H9 (cell line): ENCODE measurements around the gene EPB41. TPM values are rescaled to one million over a fixed set of nuclear protein-coding genes. Genes with fewer than 3 reads are reported as not detected.
A peak's percentile ranks its signal among the peaks of the same experiment; 100 is the strongest.

Experiments
- DNase-seq: peaks from one replicate; pipeline ENCODE4 v3.0.0-alpha.2; 2017
- H2AFZ ChIP-seq: one replicate; pipeline ENCODE4 v1.6.1; 2013; ENCODE audit warnings: mild to moderate bottlenecking, low read length, control low read depth, moderate library complexity
- H2AK5ac ChIP-seq: 2 replicates; pipeline ENCODE4 v1.6.1; 2013; ENCODE audit warnings: low read length, control low read depth, mixed read lengths; ENCODE audit not compliant: insufficient read length
- H2BK120ac ChIP-seq: one replicate; pipeline ENCODE4 v1.6.1; 2013; ENCODE audit warnings: low read depth, mild to moderate bottlenecking, low read length, control low read depth, inconsistent platforms; ENCODE audit not compliant: poor library complexity, severe bottlenecking
- H2BK12ac ChIP-seq: 2 replicates; pipeline ENCODE4 v1.6.1; 2013; ENCODE audit warnings: low read length, control low read depth, mixed read lengths, low read depth; ENCODE audit not compliant: insufficient read length
- H2BK15ac ChIP-seq: 2 replicates; pipeline ENCODE4 v1.6.1; 2013; ENCODE audit warnings: low read depth, low read length, control low read depth
- H2BK20ac ChIP-seq: one replicate; pipeline ENCODE4 v1.6.1; 2013; ENCODE audit warnings: low read depth, mild to moderate bottlenecking, low read length, control low read depth, inconsistent platforms; ENCODE audit not compliant: poor library complexity, severe bottlenecking
- H2BK5ac ChIP-seq: 2 replicates; pipeline ENCODE4 v1.6.1; 2013; ENCODE audit warnings: low read length, control low read depth, mixed read lengths; ENCODE audit not compliant: insufficient read length
- H3K14ac ChIP-seq: 2 replicates; pipeline ENCODE4 v1.6.1; 2013; ENCODE audit warnings: low read length, control low read depth; ENCODE audit not compliant: insufficient read depth
- H3K18ac ChIP-seq: 2 replicates; pipeline ENCODE4 v1.6.1; 2013; ENCODE audit warnings: low read depth, mild to moderate bottlenecking, mixed read lengths, low read length, control low read depth; ENCODE audit not compliant: insufficient read length
- H3K23ac ChIP-seq: 2 replicates; pipeline ENCODE4 v1.6.1; 2013; ENCODE audit warnings: low read length, control low read depth, mixed read lengths, low read depth; ENCODE audit not compliant: insufficient read length
- H3K23me2 ChIP-seq: 2 replicates; pipeline ENCODE4 v1.6.1; 2013; ENCODE audit warnings: low read depth, mild to moderate bottlenecking, mixed read lengths, low read length, control low read depth; ENCODE audit not compliant: insufficient read length, poor library complexity, severe bottlenecking
- H3K27ac ChIP-seq: 2 replicates; pipeline ENCODE4 v1.5.1; 2013; ENCODE audit warnings: low read length, control low read depth, mixed read lengths, low read depth; ENCODE audit not compliant: insufficient read length
- H3K27me3 ChIP-seq: 2 replicates; pipeline ENCODE4 v1.6.1; 2013; ENCODE audit warnings: low read length, control low read depth, inconsistent platforms; ENCODE audit not compliant: insufficient read depth
- H3K4ac ChIP-seq: 2 replicates; pipeline ENCODE4 v1.6.1; 2013; ENCODE audit warnings: low read depth, mild to moderate bottlenecking, control low read depth, inconsistent platforms, low read length, moderate library complexity
- H3K4me1 ChIP-seq: 2 replicates; pipeline ENCODE4 v1.6.1; 2013; ENCODE audit warnings: low read length, control low read depth, inconsistent platforms; ENCODE audit not compliant: insufficient read depth
- H3K4me2 ChIP-seq: 2 replicates; pipeline ENCODE4 v1.6.1; 2013; ENCODE audit warnings: low read length, control low read depth, mixed read lengths; ENCODE audit not compliant: insufficient read length, insufficient read depth
- H3K56ac ChIP-seq: 2 replicates; pipeline ENCODE4 v1.6.1; 2013; ENCODE audit warnings: low read depth, mild to moderate bottlenecking, mixed read lengths, low read length, control low read depth; ENCODE audit not compliant: insufficient read length
- H3K79me1 ChIP-seq: 2 replicates; pipeline ENCODE4 v1.6.1; 2013; ENCODE audit warnings: low read depth, mild to moderate bottlenecking, moderate library complexity, low read length, control low read depth, inconsistent platforms; ENCODE audit not compliant: insufficient read depth, poor library complexity, severe bottlenecking
- H3K79me2 ChIP-seq: 2 replicates; pipeline ENCODE4 v1.6.1; 2013; ENCODE audit warnings: low read length, control low read depth, inconsistent platforms; ENCODE audit not compliant: insufficient read depth
- H3K9ac ChIP-seq: 2 replicates; pipeline ENCODE4 v1.6.1; 2013; ENCODE audit warnings: low read length, control low read depth, mixed read lengths; ENCODE audit not compliant: insufficient read length; ENCODE audit errors: extremely low read depth
- H3K9me3 ChIP-seq: one replicate; pipeline ENCODE4 v1.6.1; 2013; ENCODE audit warnings: low read depth, low read length, inconsistent platforms; ENCODE audit not compliant: control insufficient read depth
- H3T11ph ChIP-seq: one replicate; pipeline ENCODE4 v1.6.1; 2013; ENCODE audit warnings: mild to moderate bottlenecking, low read length, control low read depth, inconsistent platforms
- H4K20me1 ChIP-seq: one replicate; pipeline ENCODE4 v1.6.1; 2013; ENCODE audit not compliant: control insufficient read depth, insufficient read length, insufficient read depth
- H4K5ac ChIP-seq: 2 replicates; pipeline ENCODE4 v1.6.1; 2013; ENCODE audit warnings: low read depth, mild to moderate bottlenecking, mixed read lengths, low read length, control low read depth; ENCODE audit not compliant: insufficient read length
- H4K8ac ChIP-seq: replicated peaks from 2 replicates; pipeline ENCODE4 v1.6.1; 2013; ENCODE audit warnings: low read length, control low read depth, mixed read lengths, low read depth; ENCODE audit not compliant: insufficient read length
- H4K91ac ChIP-seq: 2 replicates; pipeline ENCODE4 v1.6.1; 2013; ENCODE audit warnings: low read depth, mild to moderate bottlenecking, moderate library complexity, mixed read lengths, low read length, control low read depth; ENCODE audit not compliant: insufficient read length
- H3K27ac Mint-ChIP-seq, 3 experiments: 2 replicates in 2 of 3; 3 replicates in 1 of 3; pipeline ENCODE4 v1.8.0; 2020 to 2021; ENCODE audit warnings: mixed read lengths in 3 of 3, mild to moderate bottlenecking in 1 of 3, moderate library complexity in 1 of 3
- H3K27me3 Mint-ChIP-seq: 2 replicates; pipeline ENCODE4 v1.8.0; 2021; ENCODE audit warnings: low read depth, mild to moderate bottlenecking, moderate library complexity, mixed read lengths
- H3K36me3 Mint-ChIP-seq, 3 experiments: 2 replicates in 2 of 3; 3 replicates in 1 of 3; pipeline ENCODE4 v1.8.0; 2020 to 2021; ENCODE audit warnings: low read depth in 3 of 3, mixed read lengths in 3 of 3; ENCODE audit not compliant: insufficient read depth in 1 of 3
- H3K4me1 Mint-ChIP-seq, 2 experiments: 2 replicates each; pipeline ENCODE4 v1.8.0; 2020; ENCODE audit warnings: mixed read lengths in 2 of 2
- H3K4me3 Mint-ChIP-seq, 2 experiments: 2 replicates in 1 of 2; 3 replicates in 1 of 2; pipeline ENCODE4 v1.8.0; 2020 to 2021; ENCODE audit warnings: mild to moderate bottlenecking in 2 of 2, mixed read lengths in 2 of 2, moderate library complexity in 1 of 2
- H3K9me3 Mint-ChIP-seq, 2 experiments: 2 replicates in 1 of 2; 3 replicates in 1 of 2; pipeline ENCODE4 v1.8.0; 2020; ENCODE audit warnings: mild to moderate bottlenecking in 2 of 2, mixed read lengths in 2 of 2, moderate library complexity in 1 of 2
- CTCF ChIP-seq: fragments of 200-600 bp; sonication (generic); conservative IDR thresholded peaks from 3 replicates; pipeline ENCODE4 v1.8.0; 2021; ENCODE audit warnings: antibody characterized with exemption, mild to moderate bottlenecking
- WGBS: extraction: QIAGEN DNeasy Blood & Tissue Kit; methylation state at CpG from one replicate; pipeline ENCODE4 v1.1.7; 2013; ENCODE audit warnings: missing lambda C conversion rate, low lambda C conversion rate, mixed read lengths; ENCODE audit not compliant: insufficient read length; ENCODE audit errors: extremely low coverage; 5-methylcytosine and 5-hydroxymethylcytosine counted together
- total RNA-seq: library from RNA; stranded (reverse); gene quantifications from 2 replicates; pipeline ENCODE4 v1.2.1, GENCODE V29; 2021

Gene EPB41
- total RNA-seq, 1 experiment from 2014 or later = 75.4 TPM

- no peak overlapping the region for H3K56ac ChIP-seq
- Mint-ChIP-seq H3K4me3 (peak overlapping the region; percentile 47), H3K27me3 (peaks cover 33% of the 10 kb centered on the region), H3K4me1 (peaks cover 9 to 10% of the 10 kb centered on the region in 2 experiments), H3K9me3 (no peaks in the 10 kb centered on the region), H3K36me3 (no peaks in the 10 kb centered on the region; a peak in 1 of 7 replicates), H3K27ac (peak overlapping the region in 1 of 3 experiments; percentile 77; a peak in 2 of 7 replicates)
- no peak overlapping the region for H4K5ac ChIP-seq
- H2BK5ac ChIP-seq = no peak overlapping the region
- H3K14ac ChIP-seq = peak overlapping the region; percentile 49; the same call in 1 of the 2 replicates
- H2AK5ac ChIP-seq = no peak overlapping the region
- H3K4ac ChIP-seq = peak overlapping the region; percentile 16; the same call in 1 of the 2 replicates
- peak overlapping the region; percentile 22 for H3K18ac ChIP-seq
- no peaks in the 10 kb centered on the region for H3K79me1 ChIP-seq
- H4K20me1 ChIP-seq = peaks cover 2% of the 10 kb centered on the region
- no peak overlapping the region for H2BK15ac ChIP-seq
- H2BK12ac ChIP-seq = no peak overlapping the region
- H2AFZ ChIP-seq = no peak overlapping the region
- no peak overlapping the region for H3K9ac ChIP-seq
- H3K27ac ChIP-seq = no peak overlapping the region
- H3K9me3 ChIP-seq = no peaks in the 10 kb centered on the region
- TF ChIP-seq CTCF = no peak
- DNase-seq = no peak
- H4K91ac ChIP-seq = no peak overlapping the region
- no peak overlapping the region for H2BK120ac ChIP-seq
- no peak overlapping the region for H3K4me2 ChIP-seq
- H2BK20ac ChIP-seq = no peak overlapping the region
- H3K27me3 ChIP-seq = no peaks in the 10 kb centered on the region; the same call in 1 of the 2 replicates
- H3K79me2 ChIP-seq = no peaks in the 10 kb centered on the region
- H3T11ph ChIP-seq = no peak overlapping the region
- H4K8ac ChIP-seq = no peak overlapping the region
- WGBS = no CpG with 5 or more reads among the region's 14 CpGs
- H3K4me1 ChIP-seq = peaks cover 2% of the 10 kb centered on the region; the same call in 1 of the 2 replicates
- H3K23me2 ChIP-seq = peaks cover 18% of the 10 kb centered on the region
- H3K23ac ChIP-seq = no peak overlapping the region
Measured at GRCh38 chr1:29125237-29125641, 210.9 kb downstream of the EPB41 start.
